H1 (cell line): ENCODE data around the gene GREM2. TPM values are rescaled to one million over a fixed set of nuclear protein-coding genes. Genes with fewer than 3 reads are reported as not detected.

ENCODE experiments used
- CTCF ChIA-PET: fragments of 300-600 bp; sonication (Branson Sonifier 250); formaldehyde crosslinking; loops from one replicate; lab custom pipeline; 2021; ENCODE audit not compliant: partially characterized antibody; lab: Charles Lee
- POLR2A ChIA-PET: fragments of 300-600 bp; sonication (Branson Sonifier 250); formaldehyde crosslinking; loops from one replicate; lab custom pipeline; 2021; ENCODE audit warnings: inconsistent platforms; ENCODE audit not compliant: partially characterized antibody; lab: Charles Lee
- DNase-seq, 2 experiments: peaks; one replicate each; pipeline versions ENCODE4 v3.0.0 to v3.0.0-alpha.2; 2010 to 2022; ENCODE audit warnings: low spot score in 2 of 2, low read depth in 1 of 2, mixed read lengths in 1 of 2
- FAIRE-seq: peaks from 2 replicates; lab custom pipeline; 2011; peaks lifted over from hg19 to GRCh38; lab: Jason Lieb, UNC
- H2AFZ ChIP-seq: 2 replicates; pipeline ENCODE4 v1.8.1; 2012; ENCODE audit warnings: low read length, inconsistent platforms
- H2AK5ac ChIP-seq: 2 replicates; pipeline ENCODE4 v1.6.1; 2013; ENCODE audit warnings: low read depth, low read length
- H2BK120ac ChIP-seq: replicated peaks from 2 replicates; pipeline ENCODE3; 2013; ENCODE audit warnings: low read depth, low read length, inconsistent platforms
- H2BK12ac ChIP-seq: 2 replicates; pipeline ENCODE4 v1.6.1; 2013; ENCODE audit warnings: low read depth, low read length
- H2BK15ac ChIP-seq: 2 replicates; pipeline ENCODE4 v1.6.1; 2013; ENCODE audit warnings: low read length
- H2BK20ac ChIP-seq: 2 replicates; pipeline ENCODE4 v1.6.1; 2013; ENCODE audit warnings: low read length
- H2BK5ac ChIP-seq: 2 replicates; pipeline ENCODE4 v1.6.1; 2013; ENCODE audit warnings: low read depth, low read length
- H3K14ac ChIP-seq: 2 replicates; pipeline ENCODE4 v1.6.1; 2013; ENCODE audit warnings: inconsistent platforms; ENCODE audit not compliant: insufficient read length
- H3K18ac ChIP-seq: 2 replicates; pipeline ENCODE4 v1.6.1; 2013; ENCODE audit warnings: low read length; ENCODE audit errors: extremely low read depth
- H3K23ac ChIP-seq: 2 replicates; pipeline ENCODE4 v1.6.1; 2013; ENCODE audit warnings: inconsistent platforms; ENCODE audit not compliant: insufficient read length
- H3K23me2 ChIP-seq: 2 replicates; pipeline ENCODE4 v1.6.1; 2013; ENCODE audit warnings: low read depth, low read length
- H3K27ac ChIP-seq: 2 replicates; pipeline ENCODE4 v1.6.1; 2011; ENCODE audit warnings: low read depth, low read length, inconsistent platforms
- H3K27me3 ChIP-seq, 4 experiments: replicated peaks in 1 of 4; 1 replicate in 1 of 4; 2 replicates in 3 of 4; pipeline versions ENCODE4 v1.6.1 to v1.8.1; 2011 to 2013; ENCODE audit warnings: low read length in 3 of 4, mild to moderate bottlenecking in 3 of 4, inconsistent platforms in 2 of 4, mixed read lengths in 2 of 4, moderate library complexity in 1 of 4; ENCODE audit not compliant: control insufficient read depth in 3 of 4, insufficient read depth in 3 of 4; ENCODE audit errors: extremely low read depth in 1 of 4
- H3K36me3 ChIP-seq, 4 experiments: 2 replicates each; pipeline versions ENCODE4 v1.6.1 to v1.8.1; 2011 to 2013; ENCODE audit warnings: mild to moderate bottlenecking in 4 of 4, low read length in 3 of 4, moderate library complexity in 2 of 4, control low read depth in 1 of 4, inconsistent platforms in 1 of 4; ENCODE audit not compliant: insufficient read depth in 4 of 4, control insufficient read depth in 2 of 4
- H3K4ac ChIP-seq: replicated peaks from 2 replicates; pipeline ENCODE3; 2013; ENCODE audit warnings: low read length, low read depth, mixed read lengths, inconsistent platforms; ENCODE audit not compliant: insufficient read length
- H3K4me1 ChIP-seq, 4 experiments: replicated peaks in 1 of 4; 1 replicate in 1 of 4; 2 replicates in 3 of 4; pipeline versions ENCODE4 v1.6.1 to v1.8.1; 2011 to 2013; ENCODE audit warnings: low read length in 3 of 4, inconsistent platforms in 2 of 4, mixed read lengths in 1 of 4; ENCODE audit not compliant: insufficient read depth in 4 of 4, control insufficient read depth in 3 of 4
- H3K4me2 ChIP-seq, 2 experiments: 2 replicates each; pipeline versions ENCODE4 v1.6.1 to v1.8.1; 2011 to 2013; ENCODE audit warnings: low read depth in 2 of 2, low read length in 2 of 2, control low read depth in 1 of 2, inconsistent platforms in 1 of 2, mild to moderate bottlenecking in 1 of 2; ENCODE audit not compliant: insufficient read depth in 1 of 2
- H3K4me3 ChIP-seq, 4 experiments: fragments of 200-600, 300-600 bp in 1 of 4; sonication (generic), shearing (Covaris generic), sonication (Bioruptor Twin) in 1 of 4; 2 replicates each; pipeline versions ENCODE4 v1.5.1 to v1.8.1; 2011 to 2016; ENCODE audit warnings: low read length in 4 of 4, low read depth in 3 of 4, control low read depth in 2 of 4, inconsistent platforms in 2 of 4, mild to moderate bottlenecking in 2 of 4, mixed read lengths in 1 of 4, moderate library complexity in 1 of 4; ENCODE audit not compliant: insufficient read depth in 2 of 4; ENCODE audit errors: extremely low read depth in 1 of 4
- H3K56ac ChIP-seq: replicated peaks from 2 replicates; pipeline ENCODE3; 2013; ENCODE audit warnings: low read depth, mild to moderate bottlenecking, mixed read lengths, low read length, inconsistent platforms; ENCODE audit not compliant: insufficient read length
- H3K79me1 ChIP-seq: 2 replicates; pipeline ENCODE4 v1.6.1; 2013; ENCODE audit warnings: low read depth, low read length, control low read depth
- H3K79me2 ChIP-seq, 2 experiments: 2 replicates each; pipeline versions ENCODE4 v1.6.1 to v1.8.1; 2012 to 2013; ENCODE audit warnings: low read length in 2 of 2, mild to moderate bottlenecking in 2 of 2, inconsistent platforms in 1 of 2; ENCODE audit not compliant: insufficient read depth in 2 of 2, control insufficient read depth in 1 of 2
- H3K9ac ChIP-seq, 4 experiments: replicated peaks in 1 of 4; 1 replicate in 1 of 4; 2 replicates in 3 of 4; pipeline versions ENCODE4 v1.6.1 to v1.8.1; 2011 to 2013; ENCODE audit warnings: low read depth in 3 of 4, low read length in 3 of 4, control low read depth in 2 of 4, mild to moderate bottlenecking in 2 of 4, moderate library complexity in 2 of 4, inconsistent platforms in 1 of 4; ENCODE audit errors: extremely low read depth in 1 of 4
- H3K9me3 ChIP-seq, 2 experiments: 2 replicates each; pipeline versions ENCODE4 v1.6.1 to v1.8.1; 2012 to 2013; ENCODE audit warnings: mild to moderate bottlenecking in 2 of 2, moderate library complexity in 2 of 2, control low read depth in 1 of 2, inconsistent platforms in 1 of 2, low read depth in 1 of 2, low read length in 1 of 2, mixed read lengths in 1 of 2; ENCODE audit not compliant: insufficient read depth in 2 of 2
- H4K20me1 ChIP-seq, 2 experiments: replicated peaks in 1 of 2; 2 replicates each; pipeline versions ENCODE3 to v1.8.1; 2011 to 2013; ENCODE audit warnings: inconsistent platforms in 2 of 2, low read length in 2 of 2, mild to moderate bottlenecking in 1 of 2; ENCODE audit not compliant: insufficient read depth in 2 of 2, control insufficient read depth in 1 of 2
- H4K5ac ChIP-seq: 2 replicates; pipeline ENCODE4 v1.6.1; 2013; ENCODE audit warnings: low read length, low read depth, mixed read lengths, inconsistent platforms; ENCODE audit not compliant: insufficient read length
- H4K8ac ChIP-seq: 2 replicates; pipeline ENCODE4 v1.8.0; 2013; ENCODE audit warnings: mild to moderate bottlenecking, moderate library complexity, low read length, inconsistent platforms; ENCODE audit not compliant: insufficient read depth; ENCODE audit errors: extremely low read depth
- H4K91ac ChIP-seq: replicated peaks from 2 replicates; pipeline ENCODE3; 2013; ENCODE audit warnings: low read length, mixed read lengths, inconsistent platforms; ENCODE audit not compliant: insufficient read length
- WGBS, 2 experiments: shearing (Covaris generic) in 1 of 2; methylation state at CpG; one replicate each; pipeline versions ENCODE4 v1.1.6 to v1.1.7; 2013 to 2015; ENCODE audit warnings: low lambda C conversion rate in 2 of 2, mixed read lengths in 2 of 2, inconsistent platforms in 1 of 2, low coverage in 1 of 2, missing lambda C conversion rate in 1 of 2; ENCODE audit not compliant: insufficient replicate concordance in 2 of 2, insufficient coverage in 1 of 2, insufficient read length in 1 of 2; ENCODE audit errors: extremely low coverage in 1 of 2, missing lambda C conversion rate in 1 of 2; 5-methylcytosine and 5-hydroxymethylcytosine counted together
- polyA plus RNA-seq, 7 experiments: library from polyadenylated mRNA; depleted of rRNA in 3 of 7; stranded (reverse) in 5 of 7; unstranded in 2 of 7; fragments of >200 nt in 5 of 7; fragments of 200-250 nt in 2 of 7; gene quantifications; 1 replicate in 5 of 7; 2 replicates in 1 of 7; 4 replicates in 1 of 7; pipeline versions ENCODE4 v1.2.1 to v1.2.3, GENCODE V29; 2011 to 2013; ENCODE audit warnings: missing spikeins in 2 of 7, mixed read lengths in 2 of 7
- total RNA-seq: library from RNA; stranded (reverse); fragmentation: NEBNext Ultra II Directional; extraction: Animal tissue kit (Norgen Biotek cat#: 25700); gene quantifications from 2 replicates; pipeline ENCODE4 v1.2.1, GENCODE V29; 2021

The GREM2 gene
- total and polyA plus RNA-seq, 2 of the 8 experiments (the other 6 are each of a cell fraction or from before 2014, with no cell fraction given): 0.05 TPM; not detected in 1

- no peak overlapping the region for H3K9ac ChIP-seq
- no peak overlapping the region for H3K23ac ChIP-seq
- H2BK20ac ChIP-seq: no peak overlapping the region
- no peak overlapping the region for H4K5ac ChIP-seq
- H3K79me2 ChIP-seq: no peaks in the 10 kb centered on the region
- peaks cover 0 to 13% (median 5%) of the 10 kb centered on the region in 4 experiments; a peak in 4 of 7 replicates for H3K27me3 ChIP-seq
- no peak overlapping the region for H4K91ac ChIP-seq
- H2BK120ac ChIP-seq: no peak overlapping the region
- 86% methylated on average over 6 of the region's 6 CpGs; no CpG with 5 or more reads in 1 of the 2 experiments for WGBS, 2 experiments
- peaks cover 5% of the 10 kb centered on the region; the same call in 1 of the 2 replicates for H3K23me2 ChIP-seq
- ChIA-PET POLR2A (no interaction called here), CTCF (interaction anchor here (0.9 to 3.2 kb wide), 5 partner anchors 80 to 247 kb away, joined by 3 to 42 read pairs (median 4); no protein-coding TSS in a partner anchor)
- no peak overlapping the region for H4K8ac ChIP-seq
- no peak overlapping the region for H2BK15ac ChIP-seq
- no peaks in the 10 kb centered on the region for H3K9me3 ChIP-seq
- H3K56ac ChIP-seq: no peak overlapping the region
- no peak overlapping the region; a peak in 1 of 4 replicates for H3K4me2 ChIP-seq
- H3K4me1 ChIP-seq: peaks cover 0 to 12% (median 4%) of the 10 kb centered on the region in 4 experiments; a peak in 4 of 7 replicates
- no peak overlapping the region for H3K4me3 ChIP-seq
- DNase-seq (no peak), FAIRE-seq (no peak)
- H4K20me1 ChIP-seq: no peaks in the 10 kb centered on the region
- no peak overlapping the region for H2BK12ac ChIP-seq
- H2BK5ac ChIP-seq: no peak overlapping the region
- no peaks in the 10 kb centered on the region for H3K36me3 ChIP-seq
- no peaks in the 10 kb centered on the region for H3K79me1 ChIP-seq
- no peak overlapping the region for H3K18ac ChIP-seq
- H2AK5ac ChIP-seq: no peak overlapping the region
- H2AFZ ChIP-seq: no peak overlapping the region
- H3K27ac ChIP-seq: no peak overlapping the region
- no peak overlapping the region for H3K14ac ChIP-seq
- no peak overlapping the region for H3K4ac ChIP-seq
These were observed 1.3 kb downstream of the GREM2 start for GRCh38 chr1:240610636-240611035.
